ENCODE data around the gene LAMTOR3. TPM values are rescaled to one million over a fixed set of nuclear protein-coding genes. Genes with fewer than 3 reads are reported as not detected.

The LAMTOR3 gene
- total RNA-seq, 1 donor from 2014 or later, result 47.1 TPM

- Mint-ChIP-seq H3K36me3 (no peaks in the 10 kb centered on the region), H3K9me3 (no peaks in the 10 kb centered on the region), H3K4me1 (ENCODE audit: unreplicated experiment) (no peaks in the 10 kb centered on the region), H3K4me3 (no peak overlapping the region), H3K27ac (no peak overlapping the region), H3K27me3 (no peaks in the 10 kb centered on the region)
- DNase-seq (ENCODE audit: extremely low spot score, unreplicated experiment), result no peak
- no peak for TF ChIP-seq CTCF (conservative IDR thresholded peaks at IDR 0.05)
These were observed 50.8 kb downstream of the LAMTOR3 start for GRCh38 chr4:99843413-99843812.

- H3K36me3 Mint-ChIP-seq, result no peaks in the 10 kb centered on the region
- H3K27ac Mint-ChIP-seq, result no peak overlapping the region
- H3K9me3 Mint-ChIP-seq, result peaks cover 4% of the 10 kb centered on the region
- no peak for DNase-seq (ENCODE audit: extremely low spot score, unreplicated experiment)
- no peak overlapping the region for H3K4me3 Mint-ChIP-seq
- H3K27me3 Mint-ChIP-seq, result no peaks in the 10 kb centered on the region
- TF ChIP-seq CTCF (conservative IDR thresholded peaks at IDR 0.05), result no peak
- H3K4me1 Mint-ChIP-seq (ENCODE audit: unreplicated experiment), result no peaks in the 10 kb centered on the region
These were observed 53.1 kb downstream of the LAMTOR3 start for GRCh38 chr4:99841129-99841528.

GRCh38 chr4:99838927-99839326, 55.3 kb downstream of the LAMTOR3 start:
- no peaks in the 10 kb centered on the region for H3K36me3 Mint-ChIP-seq
- no peak for TF ChIP-seq CTCF (conservative IDR thresholded peaks at IDR 0.05)
- peak overlapping the region; percentile 62 for H3K4me3 Mint-ChIP-seq
- DNase-seq (ENCODE audit: extremely low spot score, unreplicated experiment), result no peak
- H3K27me3 Mint-ChIP-seq, result no peaks in the 10 kb centered on the region
- no peaks in the 10 kb centered on the region for H3K4me1 Mint-ChIP-seq (ENCODE audit: unreplicated experiment)
- H3K27ac Mint-ChIP-seq, result peak overlapping the region; percentile 93
- peaks cover 4% of the 10 kb centered on the region for H3K9me3 Mint-ChIP-seq

GRCh38 chr4:99835942-99836341, 58.3 kb downstream of the LAMTOR3 start:
- Mint-ChIP-seq H3K4me1 (ENCODE audit: unreplicated experiment) (no peaks in the 10 kb centered on the region), H3K27ac (no peak overlapping the region), H3K27me3 (no peaks in the 10 kb centered on the region), H3K36me3 (no peaks in the 10 kb centered on the region), H3K4me3 (no peak overlapping the region), H3K9me3 (peaks cover 4% of the 10 kb centered on the region)
- TF ChIP-seq CTCF (conservative IDR thresholded peaks at IDR 0.05), result no peak
- DNase-seq (ENCODE audit: extremely low spot score, unreplicated experiment), result no peak

- Mint-ChIP-seq H3K36me3 (no peaks in the 10 kb centered on the region), H3K27ac (no peak overlapping the region), H3K4me1 (ENCODE audit: unreplicated experiment) (no peaks in the 10 kb centered on the region), H3K27me3 (no peaks in the 10 kb centered on the region), H3K9me3 (peaks cover 4% of the 10 kb centered on the region), H3K4me3 (no peak overlapping the region)
- TF ChIP-seq CTCF (conservative IDR thresholded peaks at IDR 0.05), result no peak
- DNase-seq (ENCODE audit: extremely low spot score, unreplicated experiment), result no peak
These were observed 59.7 kb downstream of the LAMTOR3 start for GRCh38 chr4:99834569-99834968.

GRCh38 chr4:99833756-99834155, 60.5 kb downstream of the LAMTOR3 start:
- no peaks in the 10 kb centered on the region for H3K27me3 Mint-ChIP-seq
- H3K4me3 Mint-ChIP-seq, result no peak overlapping the region
- no peak overlapping the region for H3K27ac Mint-ChIP-seq
- no peaks in the 10 kb centered on the region for H3K4me1 Mint-ChIP-seq (ENCODE audit: unreplicated experiment)
- H3K9me3 Mint-ChIP-seq, result peaks cover 4% of the 10 kb centered on the region
- no peak for DNase-seq (ENCODE audit: extremely low spot score, unreplicated experiment)
- TF ChIP-seq CTCF (conservative IDR thresholded peaks at IDR 0.05), result no peak
- H3K36me3 Mint-ChIP-seq, result no peaks in the 10 kb centered on the region

Data from type B pancreatic cell (in vitro differentiated cells).